OCI-LY1 (cell line): ENCODE data around the gene RORB.

Experiments used
- H2AFZ ChIP-seq: fragments of 200-600 bp; sonication (generic), shearing (Covaris generic); 2 replicates; pipeline ENCODE4 v1.6.0; 2014; ENCODE audit warnings: antibody characterized with exemption, mild to moderate bottlenecking, low read length
- H3F3A ChIP-seq: fragments of 200-600 bp; sonication (generic), shearing (Covaris generic); 2 replicates; pipeline ENCODE4 v1.6.0; 2014; ENCODE audit warnings: mild to moderate bottlenecking, antibody characterized with exemption, low read length, moderate library complexity; ENCODE audit not compliant: insufficient read depth
- H3K27ac ChIP-seq: fragments of 200-600 bp; sonication (generic); 2 replicates; pipeline ENCODE4 v1.5.1; 2014; ENCODE audit warnings: low read length, mixed run types, mild to moderate bottlenecking, low read depth; ENCODE audit not compliant: poor library complexity, severe bottlenecking
- H3K27me3 ChIP-seq: fragments of 200-600 bp; sonication (generic); 2 replicates; pipeline ENCODE4 v1.6.0; 2014; ENCODE audit warnings: antibody characterized with exemption, mild to moderate bottlenecking, low read length, moderate library complexity; ENCODE audit not compliant: insufficient read depth
- H3K36me3 ChIP-seq: fragments of 200-600 bp; sonication (generic); 2 replicates; pipeline ENCODE4 v1.6.1; 2014; ENCODE audit warnings: mild to moderate bottlenecking, antibody characterized with exemption, low read length, moderate library complexity, mixed read lengths; ENCODE audit not compliant: insufficient read depth
- H3K4me1 ChIP-seq: fragments of 200-600 bp; sonication (generic); 2 replicates; pipeline ENCODE4 v1.5.1; 2014; ENCODE audit warnings: mild to moderate bottlenecking, low read length, moderate library complexity; ENCODE audit not compliant: insufficient read depth, severe bottlenecking
- H3K4me2 ChIP-seq: fragments of 200-600 bp; sonication (generic), shearing (Covaris generic); 2 replicates; pipeline ENCODE4 v1.6.1; 2014; ENCODE audit warnings: low read length
- H3K4me3 ChIP-seq: fragments of 200-600 bp; sonication (generic); 2 replicates; pipeline ENCODE4 v1.5.1; 2014; ENCODE audit warnings: low read length, low read depth, mild to moderate bottlenecking, mixed read lengths; ENCODE audit not compliant: poor library complexity, severe bottlenecking
- H3K79me2 ChIP-seq: fragments of 200-600 bp; shearing (Covaris generic); 2 replicates; pipeline ENCODE4 v1.6.1; 2016; ENCODE audit warnings: mixed run types, low read length, mixed read lengths; ENCODE audit not compliant: insufficient read depth
- H3K9ac ChIP-seq: fragments of 200-600 bp; sonication (generic), shearing (Covaris generic); 2 replicates; pipeline ENCODE4 v1.6.1; 2014; ENCODE audit warnings: mild to moderate bottlenecking, low read length, mixed read lengths
- H3K9me2 ChIP-seq: fragments of 200-600 bp; sonication (generic), shearing (Covaris generic); 2 replicates; pipeline ENCODE4 v1.6.1; 2014; ENCODE audit warnings: low read depth, mild to moderate bottlenecking, low read length, mixed read lengths
- H3K9me3 ChIP-seq: fragments of 200-600 bp; shearing (Covaris generic); 2 replicates; pipeline ENCODE4 v1.6.1; 2014; ENCODE audit warnings: low read length, mixed read lengths
- H4K20me1 ChIP-seq: fragments of 200-600 bp; sonication (generic), shearing (Covaris generic); 2 replicates; pipeline ENCODE4 v1.6.0; 2016; ENCODE audit warnings: mild to moderate bottlenecking, low read length; ENCODE audit not compliant: insufficient read depth
- EZH2 ChIP-seq: fragments of 200-600 bp; sonication (generic), shearing (Covaris generic); IDR thresholded peaks from 2 replicates; pipeline ENCODE4 v1.8.0; 2017; ENCODE audit warnings: borderline replicate concordance, mixed run types, mild to moderate bottlenecking, antibody characterized with exemption, low read length, moderate library complexity, mixed read lengths
- TF ChIP-seq, protein P1 (sequence below): fragments of 200-600 bp; sonication (generic), shearing (Covaris generic); IDR thresholded peaks from 2 replicates; pipeline ENCODE4 v1.5.1; 2017; ENCODE audit warnings: mild to moderate bottlenecking, antibody characterized with exemption, low read length, moderate library complexity, mixed read lengths

The RORB gene

DNA sequence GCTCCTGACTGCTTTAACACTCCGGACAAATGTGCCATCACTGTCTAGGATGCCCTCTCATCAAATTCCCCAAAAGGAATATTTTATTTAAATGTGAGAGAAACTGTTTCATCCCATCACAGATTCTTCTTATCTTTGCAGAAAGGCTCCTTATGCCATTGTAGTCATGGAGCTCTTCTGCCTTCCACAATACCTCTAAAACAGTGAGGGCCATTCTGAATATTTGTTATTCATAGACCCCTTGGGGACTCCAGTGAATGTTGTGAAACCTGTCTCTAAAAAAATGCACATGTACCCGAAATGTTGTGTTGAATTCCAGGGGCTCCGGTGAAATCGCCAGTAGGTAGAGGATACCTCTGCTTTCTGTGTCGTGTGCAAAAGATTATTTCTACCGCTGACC lies 176.9 kb downstream of the RORB start:
- no peak overlapping the region for H3K4me3 ChIP-seq
- no peaks in the 10 kb centered on the region for H3K9me2 ChIP-seq
- no peak overlapping the region for H2AFZ ChIP-seq
- H3K4me1 ChIP-seq: no peaks in the 10 kb centered on the region
- no peak for TF ChIP-seq EZH2
- TF ChIP-seq, protein P1, sequence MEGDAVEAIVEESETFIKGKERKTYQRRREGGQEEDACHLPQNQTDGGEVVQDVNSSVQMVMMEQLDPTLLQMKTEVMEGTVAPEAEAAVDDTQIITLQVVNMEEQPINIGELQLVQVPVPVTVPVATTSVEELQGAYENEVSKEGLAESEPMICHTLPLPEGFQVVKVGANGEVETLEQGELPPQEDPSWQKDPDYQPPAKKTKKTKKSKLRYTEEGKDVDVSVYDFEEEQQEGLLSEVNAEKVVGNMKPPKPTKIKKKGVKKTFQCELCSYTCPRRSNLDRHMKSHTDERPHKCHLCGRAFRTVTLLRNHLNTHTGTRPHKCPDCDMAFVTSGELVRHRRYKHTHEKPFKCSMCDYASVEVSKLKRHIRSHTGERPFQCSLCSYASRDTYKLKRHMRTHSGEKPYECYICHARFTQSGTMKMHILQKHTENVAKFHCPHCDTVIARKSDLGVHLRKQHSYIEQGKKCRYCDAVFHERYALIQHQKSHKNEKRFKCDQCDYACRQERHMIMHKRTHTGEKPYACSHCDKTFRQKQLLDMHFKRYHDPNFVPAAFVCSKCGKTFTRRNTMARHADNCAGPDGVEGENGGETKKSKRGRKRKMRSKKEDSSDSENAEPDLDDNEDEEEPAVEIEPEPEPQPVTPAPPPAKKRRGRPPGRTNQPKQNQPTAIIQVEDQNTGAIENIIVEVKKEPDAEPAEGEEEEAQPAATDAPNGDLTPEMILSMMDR: no peak
- H3F3A ChIP-seq: no peaks in the 10 kb centered on the region
- 0 out of 2 replicates have a peak, but pooled peaks cover 7% of the 10 kb centered on the region for H3K27me3 ChIP-seq
- no peaks in the 10 kb centered on the region for H4K20me1 ChIP-seq
- H3K27ac ChIP-seq: no peak overlapping the region
- H3K36me3 ChIP-seq: no peaks in the 10 kb centered on the region
- no peak overlapping the region for H3K4me2 ChIP-seq
- no peaks in the 10 kb centered on the region for H3K79me2 ChIP-seq
- no peaks in the 10 kb centered on the region for H3K9me3 ChIP-seq
- no peak overlapping the region for H3K9ac ChIP-seq

DNA sequence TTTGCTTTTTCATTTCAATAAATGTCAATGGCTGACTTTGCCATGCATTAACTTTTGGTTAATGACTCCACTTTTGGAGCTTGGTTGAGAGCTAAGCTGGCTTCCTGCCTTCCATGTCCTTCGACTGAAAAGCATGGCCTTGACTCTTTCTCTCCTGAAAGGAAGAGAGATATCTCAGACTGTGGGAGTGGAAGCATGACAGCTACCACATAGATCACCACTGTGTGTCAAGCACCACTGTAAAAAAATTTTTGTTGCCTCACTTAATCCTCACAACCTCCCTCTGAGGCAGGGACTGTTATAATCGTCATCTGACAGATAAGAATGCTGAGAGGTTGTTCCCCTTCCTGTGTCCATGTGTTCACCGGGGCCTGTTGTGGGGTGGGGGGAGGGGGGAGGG lies 184.8 kb downstream of the RORB start:
- Histone ChIP-seq H4K20me1 (no peaks in the 10 kb centered on the region), H3K36me3 (no peaks in the 10 kb centered on the region), H2AFZ (no peak overlapping the region), H3K27ac (no peak overlapping the region), H3K4me3 (no peak overlapping the region), H3K79me2 (no peaks in the 10 kb centered on the region), H3K4me1 (no peaks in the 10 kb centered on the region), H3K9me2 (no peaks in the 10 kb centered on the region), H3K9ac (no peak overlapping the region), H3K9me3 (no peaks in the 10 kb centered on the region), H3K27me3 (0 out of 2 replicates have a peak, but pooled peaks cover 1% of the 10 kb centered on the region), H3F3A (no peaks in the 10 kb centered on the region), H3K4me2 (no peak overlapping the region)
- TF ChIP-seq, protein P1: no peak
- no peak for TF ChIP-seq EZH2

DNA sequence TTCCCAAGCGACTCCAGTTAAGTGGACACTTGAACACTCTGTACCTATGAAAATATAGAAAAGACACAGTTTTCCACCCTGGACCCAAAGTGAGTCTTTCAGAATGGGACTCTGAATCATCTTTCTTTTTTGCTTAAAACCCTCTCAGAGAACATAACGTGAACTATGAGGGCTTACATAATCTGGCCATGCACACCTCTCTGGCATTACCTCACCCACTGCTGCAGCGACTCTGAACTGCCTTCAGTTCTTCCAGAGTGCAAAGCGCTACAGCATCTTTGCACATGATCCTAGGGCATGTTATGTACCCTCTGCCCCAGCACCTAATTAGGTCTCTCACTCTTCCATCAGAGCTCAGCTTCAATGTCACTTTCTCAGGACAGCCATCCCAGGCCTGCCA lies 186.2 kb downstream of the RORB start:
- no peak overlapping the region for H3K4me2 ChIP-seq
- H2AFZ ChIP-seq: no peak overlapping the region
- H3K4me1 ChIP-seq: no peaks in the 10 kb centered on the region
- no peaks in the 10 kb centered on the region for H3K9me2 ChIP-seq
- H4K20me1 ChIP-seq: no peaks in the 10 kb centered on the region
- no peaks in the 10 kb centered on the region for H3K36me3 ChIP-seq
- no peak for TF ChIP-seq EZH2
- no peaks in the 10 kb centered on the region for H3K27me3 ChIP-seq
- no peak overlapping the region for H3K9ac ChIP-seq
- no peaks in the 10 kb centered on the region for H3K9me3 ChIP-seq
- H3K4me3 ChIP-seq: no peak overlapping the region
- no peaks in the 10 kb centered on the region for H3F3A ChIP-seq
- H3K27ac ChIP-seq: no peak overlapping the region
- H3K79me2 ChIP-seq: no peaks in the 10 kb centered on the region

DNA sequence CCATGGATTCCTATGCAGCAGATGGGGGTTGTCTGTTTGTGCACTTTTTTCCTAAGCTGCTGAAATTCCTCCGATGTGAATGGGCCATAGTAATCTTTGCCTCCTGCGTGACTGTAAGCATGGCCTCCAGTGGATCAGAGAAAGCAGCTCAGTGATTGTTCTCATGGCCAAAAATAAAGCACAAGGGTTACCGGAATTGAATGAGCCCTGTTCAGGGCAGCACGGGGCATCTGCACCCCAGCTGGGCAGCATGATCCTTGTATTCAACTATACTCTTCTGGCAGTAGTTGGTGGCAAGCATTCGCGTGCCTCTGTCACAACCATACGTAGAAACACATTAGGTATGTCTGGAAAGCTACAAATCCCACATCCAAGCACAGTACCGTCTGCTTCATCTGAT lies 193.9 kb downstream of the RORB start:
- no peak overlapping the region for H3K4me3 ChIP-seq
- H3K9me3 ChIP-seq: no peaks in the 10 kb centered on the region
- no peaks in the 10 kb centered on the region for H3K9me2 ChIP-seq
- H3K27me3 ChIP-seq: no peaks in the 10 kb centered on the region
- no peak overlapping the region for H2AFZ ChIP-seq
- TF ChIP-seq EZH2: no peak
- TF ChIP-seq, protein P1: no peak
- H3K4me2 ChIP-seq: no peak overlapping the region
- no peaks in the 10 kb centered on the region for H3K36me3 ChIP-seq
- no peaks in the 10 kb centered on the region for H3K4me1 ChIP-seq
- no peaks in the 10 kb centered on the region for H3F3A ChIP-seq
- H3K9ac ChIP-seq: no peak overlapping the region
- no peaks in the 10 kb centered on the region for H3K79me2 ChIP-seq
- H4K20me1 ChIP-seq: no peaks in the 10 kb centered on the region
- no peak overlapping the region for H3K27ac ChIP-seq
